ENCODE measurements around the gene ZNF385A. TPM values are rescaled to one million over a fixed set of nuclear protein-coding genes. Genes with fewer than 3 reads are reported as not detected.

ZNF385A gene
- total and polyA plus RNA-seq, 9 of the 15 experiments (the other 6 are each of a cell fraction or from before 2014, with no cell fraction given), result 1.0 to 111 (median 7.7) TPM

- TF ChIP-seq ETS2 (tag; IDR thresholded peaks at IDR 0.05; ENCODE audit: borderline replicate concordance, poor library complexity, severe bottlenecking), result no peak
- TF ChIP-seq HDAC3 (IDR thresholded peaks at IDR 0.05; ENCODE audit: borderline replicate concordance, partially characterized antibody), result no peak
- no peak for TF ChIP-seq TGIF2 (CRISPR knock-in tag; IDR thresholded peaks at IDR 0.05)
- no peak for TF ChIP-seq U2AF2 (optimal IDR thresholded peaks at IDR 0.05; ENCODE audit: low read depth, low read length)
- no peak for TF ChIP-seq ZKSCAN1 (IDR thresholded peaks at IDR 0.05; ENCODE audit: low read depth, low read length)
- no peak for TF ChIP-seq ZNF609 (CRISPR knock-in tag; IDR thresholded peaks at IDR 0.05; ENCODE audit: borderline replicate concordance)
- TF ChIP-seq MGA (IDR thresholded peaks at IDR 0.05), result no peak
- TF ChIP-seq ZNF12 (CRISPR knock-in tag; IDR thresholded peaks at IDR 0.05), result no peak
- TF ChIP-seq ZNF57 (CRISPR knock-in tag; IDR thresholded peaks at IDR 0.05), result no peak
- no peak for TF ChIP-seq POU5F1 (IDR thresholded peaks at IDR 0.05; ENCODE audit: borderline replicate concordance, low read depth, low read length, partially characterized antibody)
Observed at GRCh38 chr12:54370171-54370730, 14.3 kb downstream of the ZNF385A start (continued).
